NOMO-1 treated with DMSO at 0.1 percent for 48 hours (cell line): ENCODE data around the gene WIPI1.
"Not testable (repeated sequence)": the region's sequence is repeated elsewhere in the genome, so short reads cannot be mapped to it uniquely, and the experiment has no call there.

Experiments
- DNase-seq: peaks from one replicate; lab custom pipeline; 2025; ENCODE audit not compliant: unreplicated experiment; lab: John Stamatoyannopoulos, UW

The WIPI1 gene

DNA sequence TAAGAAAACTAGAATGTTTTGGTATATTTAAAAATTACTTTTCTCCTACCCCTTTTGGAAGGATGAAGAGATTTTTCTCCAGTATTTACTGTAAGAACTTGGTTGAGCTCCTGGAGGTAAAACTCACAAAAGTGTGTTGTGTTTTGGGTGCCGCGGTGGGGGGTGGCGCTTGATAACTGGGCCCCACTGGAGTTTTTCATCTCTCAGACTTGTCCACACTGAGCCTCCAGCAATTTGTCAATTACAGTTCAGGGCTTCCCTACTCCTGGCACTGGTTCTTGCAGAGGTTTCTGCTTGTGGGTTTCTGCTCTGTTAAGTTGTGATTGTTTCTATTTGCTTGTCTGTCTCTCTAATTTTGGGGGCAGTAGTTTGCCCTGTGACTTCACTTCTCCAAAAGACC, 40.0 kb downstream of the WIPI1 start:
- DNase-seq, result no peak

DNA sequence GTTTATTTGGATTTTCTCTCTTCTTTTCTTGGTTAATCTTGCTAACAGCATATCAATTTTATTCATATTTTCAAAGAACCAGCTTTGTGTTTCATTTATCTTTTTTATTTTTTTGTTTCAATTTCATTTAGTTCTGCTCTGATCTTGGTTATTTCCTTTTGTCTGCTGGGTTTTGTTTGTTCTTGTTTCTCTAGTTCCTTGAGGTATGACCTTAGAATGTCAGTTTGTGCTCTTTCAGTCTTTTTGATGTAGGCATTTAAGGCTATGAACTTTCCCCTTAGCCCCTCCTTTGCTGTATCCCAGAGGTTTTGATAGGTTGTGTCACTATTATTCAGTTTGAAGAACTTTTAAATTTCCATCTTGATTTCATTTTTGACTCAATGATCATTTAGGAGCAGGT, 42.4 kb downstream of the WIPI1 start:
- not testable (repeated sequence) for DNase-seq

- DNase-seq, result peak; percentile 64
Measured at GRCh38 chr17:68413597-68414560, 43.4 kb downstream of the WIPI1 start.

- not testable (repeated sequence) for DNase-seq
Measured at GRCh38 chr17:68407656-68408055, 49.6 kb downstream of the WIPI1 start.

DNA sequence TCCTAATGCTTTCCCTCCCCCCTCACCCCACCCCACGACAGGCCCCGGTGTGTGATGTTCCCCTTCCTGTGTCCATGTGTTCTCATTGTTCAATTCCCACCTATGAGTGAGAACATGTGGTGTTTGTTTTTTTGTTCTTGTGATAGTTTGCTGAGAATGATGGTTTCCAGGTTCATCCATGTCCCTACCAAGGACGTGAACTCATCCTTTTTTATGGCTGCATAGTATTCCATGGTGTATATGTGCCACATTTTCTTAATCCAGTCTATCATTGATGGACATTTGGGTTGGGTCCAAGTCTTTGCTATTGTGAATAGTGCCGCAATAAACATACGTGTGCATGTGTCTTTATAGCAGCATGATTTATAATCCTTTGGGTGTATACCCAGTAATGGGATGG, 53.5 kb downstream of the WIPI1 start:
- DNase-seq, result not testable (repeated sequence)

- DNase-seq, result no peak
Measured at GRCh38 chr17:68403122-68403521, 54.2 kb downstream of the WIPI1 start.

DNA sequence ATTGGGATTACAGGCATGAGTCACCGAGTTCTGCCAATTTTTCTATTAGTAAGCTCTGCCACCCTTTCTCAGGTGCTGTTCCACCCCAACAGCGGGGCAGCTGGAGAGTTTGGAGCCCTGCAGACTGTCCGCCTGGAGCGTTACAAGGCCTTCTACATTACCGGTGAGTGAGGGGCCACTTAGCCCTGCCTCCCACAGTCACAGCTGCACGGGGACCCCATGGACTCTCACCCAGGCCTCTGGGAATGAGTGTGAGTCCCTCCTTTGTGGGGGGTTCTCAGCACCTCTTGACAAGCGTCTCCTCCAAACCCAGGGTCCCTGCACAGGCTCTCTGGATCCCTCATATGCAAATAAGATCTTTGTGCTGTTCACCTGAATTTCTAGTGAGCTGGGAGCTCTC, 56.0 kb downstream of the WIPI1 start:
- no peak for DNase-seq

- DNase-seq, result no peak
Measured at GRCh38 chr17:68400404-68400735, 56.9 kb downstream of the WIPI1 start.

- DNase-seq, result peak; percentile 45
Measured at GRCh38 chr17:68399638-68400403, 57.5 kb downstream of the WIPI1 start.

DNA sequence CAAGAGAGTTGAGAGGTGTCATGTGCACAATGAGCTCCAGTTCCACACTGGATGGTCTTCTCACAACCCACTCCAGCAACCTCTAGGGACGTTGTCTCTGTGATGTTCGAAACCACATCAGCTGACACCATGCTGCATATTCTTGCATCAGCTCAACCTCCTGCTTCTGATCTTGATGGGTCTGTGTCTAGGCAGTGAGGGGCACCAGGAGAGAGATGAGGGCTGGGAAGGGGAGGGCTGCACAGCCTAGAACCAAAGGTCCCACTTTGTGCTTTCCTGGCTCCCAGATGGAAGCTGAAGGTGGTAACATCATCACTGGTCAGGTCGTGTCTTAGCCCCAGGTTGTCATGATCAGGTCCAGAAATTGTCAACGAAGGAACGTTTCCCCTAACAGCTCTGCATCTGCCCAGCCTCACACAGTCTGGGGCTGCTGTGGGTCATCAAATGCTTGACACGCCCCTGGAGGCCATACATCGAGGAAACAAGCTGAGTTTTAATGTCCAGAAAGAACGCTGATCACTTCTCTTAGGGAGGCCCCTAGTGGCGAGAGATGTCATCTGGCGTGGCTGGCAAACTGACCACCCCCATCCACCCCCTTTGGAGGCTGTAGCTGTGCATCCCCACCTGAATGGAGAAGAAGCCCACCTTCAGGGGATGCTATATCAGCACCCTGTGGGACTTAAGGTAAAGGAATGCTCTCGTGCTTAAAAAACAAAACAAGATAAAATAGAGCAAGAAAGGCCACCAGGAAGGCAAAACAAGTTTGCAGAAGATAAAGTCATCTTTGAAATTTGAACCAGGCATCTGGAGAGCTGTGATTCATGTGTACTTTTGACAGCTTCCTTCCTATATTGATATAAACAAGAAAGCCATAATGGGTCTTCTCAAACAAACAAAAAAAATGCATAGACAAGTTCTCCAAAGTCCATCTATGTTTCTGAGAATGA, 58.3 kb downstream of the WIPI1 start:
- peak; percentile 74 for DNase-seq

DNA sequence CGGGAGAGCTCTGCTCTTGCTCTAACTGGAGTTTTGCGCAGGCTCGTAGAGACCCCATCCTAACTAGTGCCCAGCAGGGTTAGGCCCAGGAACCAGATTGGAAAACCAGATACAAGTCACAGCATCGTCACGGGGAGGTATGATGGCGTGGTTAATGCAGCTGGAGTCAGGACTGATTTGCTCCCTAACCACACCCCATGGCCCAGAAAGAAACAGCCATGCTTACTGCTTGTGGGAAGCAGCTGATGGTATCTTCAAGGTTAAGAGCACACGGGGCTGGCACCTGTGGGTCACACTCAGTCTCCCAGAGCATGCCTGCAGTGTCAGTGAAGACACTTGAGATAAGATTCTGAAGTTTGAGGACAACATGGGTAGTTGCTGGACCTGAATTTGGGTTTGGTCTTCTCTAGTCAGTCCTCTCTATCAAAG, 60.2 kb downstream of the WIPI1 start:
- no peak for DNase-seq

GRCh38 chr17:68396226-68397107, 60.8 kb downstream of the WIPI1 start:
- DNase-seq, result no peak

DNA sequence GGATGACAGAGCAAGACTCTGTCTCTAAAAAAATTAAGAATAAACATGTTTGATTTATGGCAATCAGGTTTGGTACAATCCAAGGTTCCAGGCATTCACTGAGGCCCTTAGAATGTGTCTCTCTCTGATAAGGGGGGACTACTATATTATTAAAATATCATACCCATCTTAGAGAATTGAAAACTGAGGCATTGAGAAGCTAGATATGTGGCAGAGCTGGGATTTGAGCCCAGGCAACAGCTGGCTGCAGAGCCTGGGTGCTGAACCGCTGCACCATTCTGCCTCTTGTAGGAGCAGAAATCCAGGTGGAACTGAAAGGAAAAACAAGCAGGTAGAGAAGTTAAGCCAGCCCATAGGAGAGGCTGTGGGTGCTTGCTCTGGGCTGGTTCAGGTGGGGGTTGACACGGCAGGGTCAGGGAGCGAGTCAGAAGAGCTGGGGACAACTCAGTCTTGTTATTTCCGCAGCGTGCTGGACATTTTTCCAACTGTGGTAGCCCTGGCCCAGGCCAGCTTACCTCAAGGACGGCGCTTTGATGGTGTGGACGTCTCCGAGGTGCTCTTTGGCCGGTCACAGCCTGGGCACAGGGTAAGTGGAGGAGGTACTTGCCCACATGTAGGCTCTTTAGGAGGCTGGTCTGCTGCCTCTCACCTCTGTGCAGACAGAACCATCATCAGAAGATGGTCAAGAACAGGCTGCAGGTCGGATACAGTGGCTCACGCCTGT, 62.5 kb downstream of the WIPI1 start:
- no peak for DNase-seq

DNA sequence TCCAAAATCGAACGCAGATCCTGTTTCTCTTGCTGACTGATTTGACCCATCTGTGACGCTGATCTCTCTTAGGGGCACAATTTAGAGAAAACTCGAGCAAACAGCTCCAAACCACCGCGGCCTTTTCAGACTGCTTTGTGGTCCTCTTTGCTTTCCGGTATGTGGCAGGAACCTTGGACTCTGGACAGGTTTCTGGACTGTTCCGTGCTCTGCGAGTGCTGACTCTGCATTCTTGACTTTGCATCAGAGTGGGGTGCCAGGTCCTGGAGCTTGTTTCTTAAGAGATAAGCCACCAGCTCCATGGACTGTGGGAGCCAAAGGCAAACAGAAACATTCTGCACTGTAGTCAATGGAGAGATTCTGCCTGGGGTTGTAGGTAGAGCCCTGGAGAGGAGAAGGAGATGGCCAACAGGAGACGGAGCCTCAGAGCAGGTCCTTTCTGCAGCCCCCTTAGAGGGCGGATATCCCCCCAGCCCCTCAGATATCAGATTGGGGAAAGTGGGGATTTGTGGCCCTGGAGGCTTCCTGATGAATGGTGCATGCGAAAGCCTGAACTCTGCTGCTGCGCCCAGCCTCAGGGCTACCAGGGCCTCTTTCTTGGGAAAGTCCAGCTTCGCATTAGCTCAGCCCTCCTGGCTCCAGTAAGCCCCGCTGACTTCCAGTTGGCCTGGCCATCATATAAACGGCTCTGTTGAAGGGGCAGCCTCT, 65.6 kb downstream of the WIPI1 start:
- DNase-seq, result no peak

GRCh38 chr17:68390888-68391545, 66.3 kb downstream of the WIPI1 start:
- no peak for DNase-seq

GRCh38 chr17:68389041-68389440, 68.3 kb downstream of the WIPI1 start:
- DNase-seq, result no peak

DNA sequence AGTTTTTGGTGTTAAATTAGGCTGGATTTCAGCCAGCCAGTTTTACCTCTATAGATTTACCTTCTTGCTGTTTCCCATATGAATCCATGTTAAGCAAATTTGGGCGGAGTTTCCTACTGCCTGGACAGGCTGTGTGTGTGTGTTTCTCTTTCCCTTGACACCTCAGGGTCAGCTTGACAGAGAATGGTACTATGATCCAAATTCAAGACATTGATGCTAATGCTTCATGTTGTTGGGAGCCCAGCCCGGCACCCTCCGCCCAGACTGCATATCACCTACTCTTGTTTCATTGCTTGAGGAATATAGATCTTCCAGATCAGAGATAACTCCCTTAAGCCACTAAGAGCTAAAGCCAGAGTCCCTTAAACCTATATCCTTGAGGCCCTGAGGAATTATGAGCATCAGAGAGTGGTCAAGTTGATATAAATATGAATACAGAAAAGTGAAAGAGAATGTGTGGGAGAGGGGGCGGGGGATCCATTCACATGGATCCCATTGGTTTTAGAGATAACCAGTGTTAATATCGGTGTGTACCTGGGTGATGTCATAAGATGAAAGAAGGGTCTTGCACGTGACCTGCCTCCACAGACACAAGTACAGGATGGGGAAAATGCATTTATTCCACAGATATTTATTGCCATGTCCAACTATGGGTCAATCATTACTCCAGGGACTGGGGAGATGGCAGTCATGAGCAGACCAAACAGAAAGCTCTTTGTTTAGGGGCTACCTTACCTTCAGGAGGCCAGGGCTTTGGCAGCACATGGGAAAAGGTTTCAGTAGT, 69.7 kb downstream of the WIPI1 start:
- DNase-seq, result no peak
